Neural cell (in vitro differentiated cells): ENCODE results near the gene CIT. TPM values are rescaled to one million over a fixed set of nuclear protein-coding genes. Genes with fewer than 3 reads are reported as not detected.

Experiments used
- H2AFZ ChIP-seq: fragments of 200-600, 300-800 bp; sonication (generic), shearing (Covaris generic); 2 replicates; pipeline ENCODE4 v1.6.0; 2014; ENCODE audit warnings: low read depth, mild to moderate bottlenecking, antibody characterized with exemption, low read length, moderate library complexity
- H3F3A ChIP-seq: fragments of 200-600 bp; shearing (Covaris generic); 2 replicates; pipeline ENCODE4 v1.6.1; 2016; ENCODE audit warnings: mild to moderate bottlenecking, moderate library complexity, mixed read lengths, antibody characterized with exemption, low read length; ENCODE audit not compliant: insufficient read depth, poor library complexity, severe bottlenecking
- H3K27ac ChIP-seq: fragments of 200-600, 300-800 bp; sonication (generic), shearing (Covaris generic); 2 replicates; pipeline ENCODE4 v1.5.1; 2014; ENCODE audit warnings: mild to moderate bottlenecking, low read length, moderate library complexity
- H3K27me3 ChIP-seq: fragments of 300-800, 200-600 bp; sonication (generic), shearing (Covaris generic); 2 replicates; pipeline ENCODE4 v1.6.0; 2014; ENCODE audit warnings: mild to moderate bottlenecking, low read depth, low read length, moderate library complexity; ENCODE audit not compliant: insufficient read depth
- H3K36me3 ChIP-seq: fragments of 300-800, 200-600 bp; sonication (generic), shearing (Covaris generic); 2 replicates; pipeline ENCODE4 v1.5.1; 2014; ENCODE audit warnings: mild to moderate bottlenecking, antibody characterized with exemption, low read length, moderate library complexity; ENCODE audit not compliant: insufficient read depth
- H3K4me2 ChIP-seq: fragments of 300-800, 200-600 bp; sonication (generic), shearing (Covaris generic); 2 replicates; pipeline ENCODE4 v1.6.0; 2014; ENCODE audit warnings: mild to moderate bottlenecking, low read length
- H3K4me3 ChIP-seq: fragments of 300-800, 200-600 bp; sonication (generic), shearing (Covaris generic); 2 replicates; pipeline ENCODE4 v1.5.1; 2014; ENCODE audit warnings: mild to moderate bottlenecking, low read length, moderate library complexity
- H3K79me2 ChIP-seq: fragments of 200-600 bp; shearing (Covaris generic); replicated peaks from 2 replicates; pipeline ENCODE4 v1.6.0; 2014; ENCODE audit warnings: mild to moderate bottlenecking, low read length, moderate library complexity; ENCODE audit not compliant: insufficient read depth
- H3K9ac ChIP-seq: fragments of 300-800, 200-600 bp; sonication (generic), shearing (Covaris generic); 2 replicates; pipeline ENCODE4 v1.6.1; 2016; ENCODE audit warnings: mild to moderate bottlenecking, low read length, mixed read lengths
- H3K9me2 ChIP-seq: fragments of 200-600 bp; shearing (Covaris generic); 2 replicates; pipeline ENCODE4 v1.6.1; 2016; ENCODE audit warnings: mild to moderate bottlenecking, low read length, mixed read lengths; ENCODE audit not compliant: insufficient read depth
- H3K9me3 ChIP-seq: fragments of 200-600, 300-800 bp; sonication (generic), shearing (Covaris generic); 2 replicates; pipeline ENCODE4 v1.6.1; 2016; ENCODE audit warnings: mild to moderate bottlenecking, mixed run types, low read length, moderate library complexity, mixed read lengths
- H4K20me1 ChIP-seq: fragments of 200-600 bp; shearing (Covaris generic); 2 replicates; pipeline ENCODE4 v1.6.1; 2016; ENCODE audit warnings: mild to moderate bottlenecking, mixed run types; ENCODE audit not compliant: insufficient read depth
- EP300 ChIP-seq: fragments of 450-650 bp; conservative IDR thresholded peaks from 2 replicates; pipeline ENCODE4 v1.6.1; 2014; ENCODE audit warnings: antibody characterized with exemption, mild to moderate bottlenecking, moderate library complexity; ENCODE audit not compliant: poor library complexity, severe bottlenecking
- EZH2 ChIP-seq: fragments of 200-600, 300-800 bp; shearing (Covaris generic), sonication (generic); IDR thresholded peaks from 2 replicates; pipeline ENCODE4 v1.6.1; 2014; ENCODE audit warnings: antibody characterized with exemption, low read length, borderline replicate concordance, mild to moderate bottlenecking; ENCODE audit not compliant: insufficient read depth, poor library complexity, severe bottlenecking
- MXI1 ChIP-seq: fragments of 450-650 bp; conservative IDR thresholded peaks from 2 replicates; pipeline ENCODE4 v1.6.1; 2014; ENCODE audit warnings: antibody characterized with exemption, mild to moderate bottlenecking; ENCODE audit not compliant: poor library complexity, severe bottlenecking
- POLR2AphosphoS5 ChIP-seq: IDR thresholded peaks from 2 replicates; pipeline ENCODE4 v1.6.1; 2012
- RAD21 ChIP-seq: fragments of 450-650 bp; conservative IDR thresholded peaks from 2 replicates; pipeline ENCODE4 v1.6.1; 2014; ENCODE audit warnings: antibody characterized with exemption, mild to moderate bottlenecking, moderate library complexity
- SMC3 ChIP-seq: fragments of 450-650 bp; conservative IDR thresholded peaks from 2 replicates; pipeline ENCODE4 v1.6.1; 2014; ENCODE audit warnings: antibody characterized with exemption, mild to moderate bottlenecking, moderate library complexity; ENCODE audit not compliant: poor library complexity
- TAF1 ChIP-seq: IDR thresholded peaks from 2 replicates; pipeline ENCODE4 v1.6.1; 2012; ENCODE audit warnings: low read depth
- polyA plus RNA-seq: library from polyadenylated mRNA; depleted of rRNA; stranded (reverse); fragments of >200 nt; gene quantifications from 2 replicates; pipeline ENCODE4 v1.2.3, GENCODE V29; 2014
- TF ChIP-seq, protein P1 (sequence below): fragments of 450-650 bp; IDR thresholded peaks from 2 replicates; pipeline ENCODE4 v1.5.1; 2014; ENCODE audit warnings: antibody characterized with exemption, mild to moderate bottlenecking, moderate library complexity; ENCODE audit not compliant: poor library complexity, severe bottlenecking
- TF ChIP-seq, protein P2 (sequence below): IDR thresholded peaks from 2 replicates; pipeline ENCODE4 v1.6.1; 2012; ENCODE audit warnings: borderline replicate concordance

The CIT gene
- polyA plus RNA-seq, 1 donor from 2014 or later: 3.3 TPM

DNA sequence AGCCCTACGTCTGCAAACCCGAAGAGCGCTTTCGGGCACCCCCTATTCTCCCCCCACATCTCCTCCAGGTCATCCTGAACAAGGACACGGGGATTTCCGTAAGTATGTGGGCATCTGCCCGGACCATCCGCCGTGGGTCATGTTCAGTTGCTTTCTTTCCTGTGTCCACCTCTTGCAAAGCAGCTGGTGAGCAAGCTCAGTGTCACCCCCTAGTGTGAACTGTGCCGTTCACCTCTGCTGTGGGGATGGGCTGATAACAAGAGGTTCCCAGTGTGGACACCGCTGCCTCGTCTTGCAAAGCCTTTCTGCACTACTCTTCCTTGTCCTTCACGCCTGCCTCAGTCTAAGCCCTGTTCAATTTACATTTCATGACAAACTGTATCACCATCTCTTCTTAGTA lies 200.5 kb downstream of the CIT start:
- H3K4me2 ChIP-seq: no peak overlapping the region
- H3K9me3 ChIP-seq: no peaks in the 10 kb centered on the region
- no peaks in the 10 kb centered on the region for H3K9me2 ChIP-seq
- no peak overlapping the region for H3K4me3 ChIP-seq
- TF ChIP-seq POLR2AphosphoS5 (no peak), TAF1 (no peak), EZH2 (no peak), SMC3 (no peak), MXI1 (no peak), RAD21 (no peak), EP300 (no peak)
- TF ChIP-seq, protein P1, sequence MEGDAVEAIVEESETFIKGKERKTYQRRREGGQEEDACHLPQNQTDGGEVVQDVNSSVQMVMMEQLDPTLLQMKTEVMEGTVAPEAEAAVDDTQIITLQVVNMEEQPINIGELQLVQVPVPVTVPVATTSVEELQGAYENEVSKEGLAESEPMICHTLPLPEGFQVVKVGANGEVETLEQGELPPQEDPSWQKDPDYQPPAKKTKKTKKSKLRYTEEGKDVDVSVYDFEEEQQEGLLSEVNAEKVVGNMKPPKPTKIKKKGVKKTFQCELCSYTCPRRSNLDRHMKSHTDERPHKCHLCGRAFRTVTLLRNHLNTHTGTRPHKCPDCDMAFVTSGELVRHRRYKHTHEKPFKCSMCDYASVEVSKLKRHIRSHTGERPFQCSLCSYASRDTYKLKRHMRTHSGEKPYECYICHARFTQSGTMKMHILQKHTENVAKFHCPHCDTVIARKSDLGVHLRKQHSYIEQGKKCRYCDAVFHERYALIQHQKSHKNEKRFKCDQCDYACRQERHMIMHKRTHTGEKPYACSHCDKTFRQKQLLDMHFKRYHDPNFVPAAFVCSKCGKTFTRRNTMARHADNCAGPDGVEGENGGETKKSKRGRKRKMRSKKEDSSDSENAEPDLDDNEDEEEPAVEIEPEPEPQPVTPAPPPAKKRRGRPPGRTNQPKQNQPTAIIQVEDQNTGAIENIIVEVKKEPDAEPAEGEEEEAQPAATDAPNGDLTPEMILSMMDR: no peak
- TF ChIP-seq, protein P2, sequence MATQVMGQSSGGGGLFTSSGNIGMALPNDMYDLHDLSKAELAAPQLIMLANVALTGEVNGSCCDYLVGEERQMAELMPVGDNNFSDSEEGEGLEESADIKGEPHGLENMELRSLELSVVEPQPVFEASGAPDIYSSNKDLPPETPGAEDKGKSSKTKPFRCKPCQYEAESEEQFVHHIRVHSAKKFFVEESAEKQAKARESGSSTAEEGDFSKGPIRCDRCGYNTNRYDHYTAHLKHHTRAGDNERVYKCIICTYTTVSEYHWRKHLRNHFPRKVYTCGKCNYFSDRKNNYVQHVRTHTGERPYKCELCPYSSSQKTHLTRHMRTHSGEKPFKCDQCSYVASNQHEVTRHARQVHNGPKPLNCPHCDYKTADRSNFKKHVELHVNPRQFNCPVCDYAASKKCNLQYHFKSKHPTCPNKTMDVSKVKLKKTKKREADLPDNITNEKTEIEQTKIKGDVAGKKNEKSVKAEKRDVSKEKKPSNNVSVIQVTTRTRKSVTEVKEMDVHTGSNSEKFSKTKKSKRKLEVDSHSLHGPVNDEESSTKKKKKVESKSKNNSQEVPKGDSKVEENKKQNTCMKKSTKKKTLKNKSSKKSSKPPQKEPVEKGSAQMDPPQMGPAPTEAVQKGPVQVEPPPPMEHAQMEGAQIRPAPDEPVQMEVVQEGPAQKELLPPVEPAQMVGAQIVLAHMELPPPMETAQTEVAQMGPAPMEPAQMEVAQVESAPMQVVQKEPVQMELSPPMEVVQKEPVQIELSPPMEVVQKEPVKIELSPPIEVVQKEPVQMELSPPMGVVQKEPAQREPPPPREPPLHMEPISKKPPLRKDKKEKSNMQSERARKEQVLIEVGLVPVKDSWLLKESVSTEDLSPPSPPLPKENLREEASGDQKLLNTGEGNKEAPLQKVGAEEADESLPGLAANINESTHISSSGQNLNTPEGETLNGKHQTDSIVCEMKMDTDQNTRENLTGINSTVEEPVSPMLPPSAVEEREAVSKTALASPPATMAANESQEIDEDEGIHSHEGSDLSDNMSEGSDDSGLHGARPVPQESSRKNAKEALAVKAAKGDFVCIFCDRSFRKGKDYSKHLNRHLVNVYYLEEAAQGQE: no peak
- H3K36me3 ChIP-seq: peaks cover 13% of the 10 kb centered on the region
- H2AFZ ChIP-seq: no peak overlapping the region
- H3K27me3 ChIP-seq: no peaks in the 10 kb centered on the region
- H3F3A ChIP-seq: no peaks in the 10 kb centered on the region
- no peak overlapping the region for H3K27ac ChIP-seq
- no peak overlapping the region for H3K9ac ChIP-seq
- H3K79me2 ChIP-seq: no peaks in the 10 kb centered on the region
- no peaks in the 10 kb centered on the region for H4K20me1 ChIP-seq

DNA sequence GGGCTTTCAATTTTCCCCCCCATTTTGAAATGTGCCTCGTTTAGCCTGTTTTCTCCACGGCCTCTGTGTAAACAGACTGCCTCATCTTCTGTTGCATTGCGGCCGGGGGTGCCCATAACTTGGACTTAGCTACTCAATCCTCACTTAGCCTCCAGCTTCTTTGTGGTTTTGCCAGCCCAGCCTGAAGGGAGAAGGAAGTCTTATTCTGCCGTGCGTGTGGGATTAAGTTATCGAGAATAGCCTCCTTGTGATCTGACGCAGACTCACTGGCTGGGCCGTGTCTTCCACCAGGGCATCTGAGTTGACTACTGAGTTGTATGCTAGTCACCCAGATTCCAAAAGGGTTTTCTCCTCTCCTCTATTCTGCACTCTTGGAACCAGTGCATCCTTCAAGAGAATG lies 201.1 kb downstream of the CIT start:
- Histone ChIP-seq H4K20me1 (no peaks in the 10 kb centered on the region), H3K9ac (no peak overlapping the region), H2AFZ (no peak overlapping the region), H3K79me2 (no peaks in the 10 kb centered on the region), H3K36me3 (peaks cover 13% of the 10 kb centered on the region), H3K27ac (no peak overlapping the region), H3K4me3 (no peak overlapping the region), H3K9me3 (no peaks in the 10 kb centered on the region), H3K4me2 (no peak overlapping the region), H3K9me2 (no peaks in the 10 kb centered on the region), H3K27me3 (no peaks in the 10 kb centered on the region), H3F3A (no peaks in the 10 kb centered on the region)
- TF ChIP-seq TAF1: no peak
- no peak for TF ChIP-seq RAD21
- TF ChIP-seq EP300: no peak
- TF ChIP-seq EZH2: no peak
- TF ChIP-seq, protein P2: no peak
- no peak for TF ChIP-seq MXI1
- no peak for TF ChIP-seq POLR2AphosphoS5
- TF ChIP-seq, protein P1: no peak
- no peak for TF ChIP-seq SMC3
